Smooth muscle cell (in vitro differentiated cells): ENCODE measurements around the gene LBR. TPM values are rescaled to one million over a fixed set of nuclear protein-coding genes. Genes with fewer than 3 reads are reported as not detected.

Experiments
- DNase-seq: peaks from one replicate; lab custom pipeline; 2025; ENCODE audit not compliant: unreplicated experiment; lab: John Stamatoyannopoulos, UW
- H2AFZ ChIP-seq: fragments of 200-600 bp; sonication (generic); 2 replicates; pipeline ENCODE4 v1.6.0; 2016; ENCODE audit warnings: antibody characterized with exemption, low read depth, mild to moderate bottlenecking
- H3F3A ChIP-seq: fragments of 200-600 bp; sonication (generic); 2 replicates; pipeline ENCODE4 v1.6.0; 2017; ENCODE audit warnings: antibody characterized with exemption, low read depth
- H3K27ac ChIP-seq: fragments of 200-600 bp; sonication (generic); 2 replicates; pipeline ENCODE4 v1.5.1; 2016; ENCODE audit warnings: low read depth, mild to moderate bottlenecking
- H3K27me3 ChIP-seq: fragments of 200-600 bp; sonication (generic); 2 replicates; pipeline ENCODE4 v1.6.1; 2016; ENCODE audit warnings: low read depth, mild to moderate bottlenecking
- H3K36me3 ChIP-seq: fragments of 200-600 bp; sonication (generic); 2 replicates; pipeline ENCODE4 v1.5.1; 2016; ENCODE audit warnings: low read depth
- H3K4me1 ChIP-seq: fragments of 200-600 bp; sonication (generic); 2 replicates; pipeline ENCODE4 v1.5.1; 2016; ENCODE audit warnings: low read depth
- H3K4me2 ChIP-seq: fragments of 200-600 bp; sonication (generic); 2 replicates; pipeline ENCODE4 v1.6.0; 2016; ENCODE audit warnings: mild to moderate bottlenecking
- H3K4me3 ChIP-seq: fragments of 200-600 bp; sonication (generic); 2 replicates; pipeline ENCODE4 v1.5.1; 2016; ENCODE audit warnings: mild to moderate bottlenecking
- H3K79me2 ChIP-seq: fragments of 200-600 bp; sonication (generic); 2 replicates; pipeline ENCODE4 v1.6.0; 2016; ENCODE audit warnings: low read depth, mild to moderate bottlenecking
- H3K9ac ChIP-seq: fragments of 200-600 bp; sonication (generic); 2 replicates; pipeline ENCODE4 v1.6.0; 2016; ENCODE audit warnings: low read depth
- H3K9me3 ChIP-seq: fragments of 200-600 bp; sonication (generic); replicated peaks from 2 replicates; pipeline ENCODE4 v1.5.1; 2016; ENCODE audit warnings: low read depth
- H4K20me1 ChIP-seq: fragments of 200-600 bp; sonication (generic); 2 replicates; pipeline ENCODE4 v1.6.0; 2016; ENCODE audit warnings: low read depth
- CTCF ChIP-seq: fragments of 200-600 bp; sonication (generic); IDR thresholded peaks from 2 replicates; pipeline ENCODE4 v1.5.1; 2017; ENCODE audit warnings: borderline replicate concordance, mild to moderate bottlenecking, antibody characterized with exemption; ENCODE audit not compliant: insufficient read depth, poor library complexity, severe bottlenecking
- WGBS: methylation state at CpG from one replicate; pipeline ENCODE4 v1.1.7; 2016; ENCODE audit warnings: low lambda C conversion rate; 5-methylcytosine and 5-hydroxymethylcytosine counted together
- polyA plus RNA-seq: library from polyadenylated mRNA; unstranded; fragments of >200 nt; fragmentation: Nextera tagmentation; extraction: Ambion mirVana; gene quantifications from 2 replicates; pipeline ENCODE4 v1.2.1, GENCODE V29; 2016
- total RNA-seq: library from RNA; depleted of rRNA; stranded (reverse); fragments of >200 nt; gene quantifications from 2 replicates; pipeline ENCODE4 v1.2.3, GENCODE V29; 2014

Gene LBR
- total and polyA plus RNA-seq, 2 experiments from 2014 or later: 24.8 to 33.4 TPM

GRCh38 chr1:225440380-225441221 lies 12.8 kb upstream of the LBR start:
- no peaks in the 10 kb centered on the region for H3F3A ChIP-seq
- no peak overlapping the region for H2AFZ ChIP-seq
- H3K27me3 ChIP-seq: no peaks in the 10 kb centered on the region
- no peaks in the 10 kb centered on the region for H3K79me2 ChIP-seq
- no peak overlapping the region for H3K9ac ChIP-seq
- H3K4me1 ChIP-seq: no peaks in the 10 kb centered on the region
- H3K27ac ChIP-seq: no peak overlapping the region
- H3K9me3 ChIP-seq: no peaks in the 10 kb centered on the region
- no peak overlapping the region for H3K4me2 ChIP-seq
- H3K4me3 ChIP-seq: no peak overlapping the region
- no peak for TF ChIP-seq CTCF
- WGBS: 87% methylated on average over 4 of the region's 4 CpGs
- no peaks in the 10 kb centered on the region for H4K20me1 ChIP-seq
- H3K36me3 ChIP-seq: no peaks in the 10 kb centered on the region
- DNase-seq: no peak

- no peaks in the 10 kb centered on the region for H3K79me2 ChIP-seq
- 94% methylated on average over 5 of the region's 5 CpGs for WGBS
- no peaks in the 10 kb centered on the region for H3K9me3 ChIP-seq
- no peak overlapping the region for H3K9ac ChIP-seq
- no peaks in the 10 kb centered on the region for H3F3A ChIP-seq
- TF ChIP-seq CTCF: peak; percentile 32
- H4K20me1 ChIP-seq: no peaks in the 10 kb centered on the region
- no peak overlapping the region for H3K4me3 ChIP-seq
- H3K27ac ChIP-seq: no peak overlapping the region
- no peak for DNase-seq
- H3K4me1 ChIP-seq: no peaks in the 10 kb centered on the region
- H3K4me2 ChIP-seq: no peak overlapping the region
- no peak overlapping the region for H2AFZ ChIP-seq
- H3K27me3 ChIP-seq: no peaks in the 10 kb centered on the region
- no peaks in the 10 kb centered on the region for H3K36me3 ChIP-seq
These were observed 10.0 kb upstream of the LBR start for GRCh38 chr1:225437710-225438437.

DNA sequence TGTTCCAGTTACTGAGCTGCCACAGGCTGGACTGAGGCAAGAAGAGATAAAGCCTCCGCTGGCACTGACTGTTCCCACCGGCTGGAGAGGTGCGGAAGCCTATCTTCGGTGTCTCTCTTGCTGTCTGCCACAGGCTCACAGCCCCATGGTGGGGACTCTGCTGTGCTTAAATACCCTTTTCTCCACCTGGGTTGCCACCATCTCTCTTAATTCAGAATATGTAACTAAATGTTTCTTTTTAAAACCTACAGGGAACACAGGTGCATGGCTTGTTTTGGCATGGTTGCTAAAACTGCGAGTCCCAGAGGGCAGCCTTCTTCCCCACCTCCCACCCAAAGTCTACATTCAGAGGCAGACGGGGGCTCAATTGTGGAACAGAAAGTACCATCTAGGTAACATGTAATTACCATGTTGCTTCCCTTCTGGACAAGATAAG lies 8.1 kb upstream of the LBR start:
- Histone ChIP-seq H3K9me3 (no peaks in the 10 kb centered on the region), H3K4me2 (no peak overlapping the region), H3K79me2 (no peaks in the 10 kb centered on the region), H3F3A (no peaks in the 10 kb centered on the region), H3K4me3 (no peak overlapping the region), H3K27me3 (no peaks in the 10 kb centered on the region), H3K36me3 (no peaks in the 10 kb centered on the region), H2AFZ (no peak overlapping the region), H3K4me1 (no peaks in the 10 kb centered on the region), H3K27ac (no peak overlapping the region), H3K9ac (no peak overlapping the region), H4K20me1 (no peaks in the 10 kb centered on the region)
- no peak for DNase-seq
- no peak for TF ChIP-seq CTCF
- WGBS: 71% methylated on average over 6 of the region's 6 CpGs
